GM21786 (cell line): ENCODE data around the gene LPCAT3.

Source experiments
- ATAC-seq: cut with Tn5 transposase; IDR thresholded peaks from one replicate; pipeline ENCODE4 v1.9.1; 2021; ENCODE audit not compliant: unreplicated experiment

LPCAT3 gene

DNA sequence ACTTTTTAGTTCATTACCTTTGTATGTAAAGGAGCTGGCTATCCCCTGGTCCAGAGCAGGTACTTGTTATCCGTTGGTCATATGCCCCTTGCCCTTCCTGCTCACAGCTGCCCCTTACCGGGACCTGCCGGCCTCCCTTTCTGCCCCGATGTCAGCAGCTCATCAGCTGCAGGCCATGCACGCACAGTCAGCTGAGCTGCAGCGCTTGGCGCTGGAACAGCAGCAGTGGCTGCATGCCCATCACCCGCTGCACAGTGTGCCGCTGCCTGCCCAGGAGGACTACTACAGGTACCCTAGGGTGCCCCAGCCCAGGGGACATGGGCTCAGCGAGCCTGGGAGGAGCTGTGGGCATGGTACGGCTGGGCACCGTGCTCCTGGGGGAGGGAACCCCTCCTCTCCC lies 77.0 kb downstream of the LPCAT3 start:
- no peak for ATAC-seq

DNA sequence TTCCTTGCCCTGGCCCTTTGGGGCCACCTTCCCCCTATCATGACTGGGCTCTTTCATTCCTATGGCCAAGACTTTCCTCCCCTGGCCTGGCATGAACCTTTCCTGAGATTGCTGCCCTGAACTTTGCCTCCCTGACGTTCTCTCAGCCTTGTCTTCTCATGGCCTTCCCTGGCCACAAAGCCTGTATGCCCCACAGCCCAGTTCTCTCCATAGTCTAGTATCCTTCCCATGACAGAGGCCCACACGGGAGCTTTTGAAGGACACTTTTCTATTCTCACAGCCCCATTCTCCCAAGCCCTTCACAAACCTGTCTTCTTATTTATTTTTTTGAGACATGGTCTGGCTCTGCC lies 79.1 kb downstream of the LPCAT3 start:
- no peak for ATAC-seq

DNA sequence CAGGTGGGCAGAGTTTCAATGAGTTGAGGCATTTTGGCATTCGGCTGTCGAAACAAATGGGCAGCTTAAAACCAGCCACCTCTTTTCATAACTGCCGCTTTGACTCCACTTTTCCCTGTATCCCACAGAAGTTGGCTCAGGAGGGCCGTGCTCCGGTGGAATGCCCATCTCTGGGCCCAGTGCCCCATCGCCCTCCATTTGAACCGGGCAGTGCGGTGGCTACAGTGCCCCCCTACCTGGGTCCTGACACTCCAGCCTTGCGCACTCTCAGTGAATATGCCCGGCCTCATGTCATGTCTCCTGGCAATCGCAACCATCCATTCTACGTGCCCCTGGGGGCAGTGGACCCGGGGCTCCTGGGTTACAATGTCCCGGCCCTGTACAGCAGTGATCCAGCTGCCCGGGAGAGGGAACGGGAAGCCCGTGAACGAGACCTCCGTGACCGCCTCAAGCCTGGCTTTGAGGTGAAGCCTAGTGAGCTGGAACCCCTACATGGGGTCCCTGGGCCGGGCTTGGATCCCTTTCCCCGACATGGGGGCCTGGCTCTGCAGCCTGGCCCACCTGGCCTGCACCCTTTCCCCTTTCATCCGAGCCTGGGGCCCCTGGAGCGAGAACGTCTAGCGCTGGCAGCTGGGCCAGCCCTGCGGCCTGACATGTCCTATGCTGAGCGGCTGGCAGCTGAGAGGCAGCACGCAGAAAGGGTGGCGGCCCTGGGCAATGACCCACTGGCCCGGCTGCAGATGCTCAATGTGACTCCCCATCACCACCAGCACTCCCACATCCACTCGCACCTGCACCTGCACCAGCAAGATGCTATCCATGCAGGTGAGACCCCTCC lies 79.7 kb downstream of the LPCAT3 start:
- ATAC-seq, result no peak

DNA sequence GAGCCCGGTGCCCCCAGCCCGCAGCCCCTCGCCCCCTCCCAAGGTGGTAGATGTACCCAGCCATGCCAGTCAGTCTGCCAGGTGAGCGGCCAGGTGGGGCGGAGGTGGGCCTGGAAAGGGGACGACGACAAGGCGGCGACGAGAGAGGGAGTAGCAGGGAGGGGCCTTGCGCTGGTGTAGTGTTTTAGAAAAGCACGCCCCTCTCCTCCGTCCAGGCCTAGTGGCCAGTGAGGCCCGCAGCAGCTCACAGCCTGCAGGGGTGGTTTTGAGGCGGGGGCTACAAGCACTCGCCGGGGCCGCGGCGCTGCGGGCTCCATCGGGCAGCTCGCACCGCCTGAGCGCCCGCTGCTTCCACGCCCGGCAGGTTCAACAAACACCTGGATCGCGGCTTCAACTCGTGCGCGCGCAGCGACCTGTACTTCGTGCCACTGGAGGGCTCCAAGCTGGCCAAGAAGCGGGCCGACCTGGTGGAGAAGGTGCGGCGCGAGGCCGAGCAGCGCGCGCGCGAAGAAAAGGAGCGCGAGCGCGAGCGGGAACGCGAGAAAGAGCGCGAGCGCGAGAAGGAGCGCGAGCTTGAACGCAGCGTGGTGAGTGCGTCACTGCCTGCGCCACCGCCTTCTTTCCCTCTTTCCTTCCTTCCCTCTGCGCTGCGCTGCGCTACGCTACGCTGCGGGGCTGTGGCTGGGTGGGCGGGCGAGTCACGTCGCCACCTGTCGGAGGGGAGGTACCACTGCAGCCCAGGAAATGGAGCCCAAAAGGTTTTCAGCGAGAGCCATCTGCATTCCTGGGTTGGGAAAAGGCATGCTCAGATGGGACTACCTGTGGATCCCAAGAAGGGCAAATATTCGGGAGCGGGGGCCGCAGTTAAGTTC lies 80.6 kb downstream of the LPCAT3 start:
- ATAC-seq, result peak; percentile 90

DNA sequence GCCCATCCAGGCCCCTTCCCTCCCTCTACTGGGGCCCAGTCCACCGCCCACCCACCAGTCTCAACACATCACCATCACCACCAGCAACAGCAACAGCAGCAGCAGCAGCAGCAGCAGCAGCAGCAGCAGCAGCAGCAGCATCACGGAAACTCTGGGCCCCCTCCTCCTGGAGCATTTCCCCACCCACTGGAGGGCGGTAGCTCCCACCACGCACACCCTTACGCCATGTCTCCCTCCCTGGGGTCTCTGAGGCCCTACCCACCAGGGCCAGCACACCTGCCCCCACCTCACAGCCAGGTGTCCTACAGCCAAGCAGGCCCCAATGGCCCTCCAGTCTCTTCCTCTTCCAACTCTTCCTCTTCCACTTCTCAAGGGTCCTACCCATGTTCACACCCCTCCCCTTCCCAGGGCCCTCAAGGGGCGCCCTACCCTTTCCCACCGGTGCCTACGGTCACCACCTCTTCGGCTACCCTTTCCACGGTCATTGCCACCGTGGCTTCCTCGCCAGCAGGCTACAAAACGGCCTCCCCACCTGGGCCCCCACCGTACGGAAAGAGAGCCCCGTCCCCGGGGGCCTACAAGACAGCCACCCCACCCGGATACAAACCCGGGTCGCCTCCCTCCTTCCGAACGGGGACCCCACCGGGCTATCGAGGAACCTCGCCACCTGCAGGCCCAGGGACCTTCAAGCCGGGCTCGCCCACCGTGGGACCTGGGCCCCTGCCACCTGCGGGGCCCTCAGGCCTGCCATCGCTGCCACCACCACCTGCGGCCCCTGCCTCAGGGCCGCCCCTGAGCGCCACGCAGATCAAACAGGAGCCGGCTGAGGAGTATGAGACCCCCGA lies 81.4 kb downstream of the LPCAT3 start:
- ATAC-seq, result no peak

DNA sequence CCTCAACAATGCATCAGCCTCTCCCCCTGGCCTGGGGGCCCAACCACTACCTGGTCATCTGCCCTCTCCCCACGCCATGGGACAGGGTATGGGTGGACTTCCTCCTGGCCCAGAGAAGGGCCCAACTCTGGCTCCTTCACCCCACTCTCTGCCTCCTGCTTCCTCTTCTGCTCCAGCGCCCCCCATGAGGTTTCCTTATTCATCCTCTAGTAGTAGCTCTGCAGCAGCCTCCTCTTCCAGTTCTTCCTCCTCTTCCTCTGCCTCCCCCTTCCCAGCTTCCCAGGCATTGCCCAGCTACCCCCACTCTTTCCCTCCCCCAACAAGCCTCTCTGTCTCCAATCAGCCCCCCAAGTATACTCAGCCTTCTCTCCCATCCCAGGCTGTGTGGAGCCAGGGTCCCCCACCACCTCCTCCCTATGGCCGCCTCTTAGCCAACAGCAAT lies 82.1 kb downstream of the LPCAT3 start:
- ATAC-seq, result no peak

DNA sequence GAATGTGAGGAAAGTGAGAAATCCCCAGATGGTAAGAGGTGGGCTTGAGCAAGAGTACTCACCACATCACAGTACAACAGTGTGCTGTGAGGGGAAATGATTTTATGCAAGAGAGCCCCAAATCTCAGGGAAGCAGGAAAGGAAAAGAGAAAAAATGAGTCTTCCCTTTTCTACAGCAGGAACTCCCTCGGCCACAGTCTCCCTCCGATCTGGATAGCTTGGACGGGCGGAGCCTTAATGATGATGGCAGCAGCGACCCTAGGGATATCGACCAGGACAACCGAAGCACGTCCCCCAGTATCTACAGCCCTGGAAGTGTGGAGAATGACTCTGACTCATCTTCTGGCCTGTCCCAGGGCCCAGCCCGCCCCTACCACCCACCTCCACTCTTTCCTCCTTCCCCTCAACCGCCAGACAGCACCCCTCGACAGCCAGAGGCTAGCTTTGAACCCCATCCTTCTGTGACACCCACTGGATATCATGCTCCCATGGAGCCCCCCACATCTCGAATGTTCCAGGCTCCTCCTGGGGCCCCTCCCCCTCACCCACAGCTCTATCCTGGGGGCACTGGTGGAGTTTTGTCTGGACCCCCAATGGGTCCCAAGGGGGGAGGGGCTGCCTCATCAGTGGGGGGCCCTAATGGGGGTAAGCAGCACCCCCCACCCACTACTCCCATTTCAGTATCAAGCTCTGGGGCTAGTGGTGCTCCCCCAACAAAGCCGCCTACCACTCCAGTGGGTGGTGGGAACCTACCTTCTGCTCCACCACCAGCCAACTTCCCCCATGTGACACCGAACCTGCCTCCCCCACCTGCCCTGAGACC lies 82.7 kb downstream of the LPCAT3 start:
- no peak for ATAC-seq

DNA sequence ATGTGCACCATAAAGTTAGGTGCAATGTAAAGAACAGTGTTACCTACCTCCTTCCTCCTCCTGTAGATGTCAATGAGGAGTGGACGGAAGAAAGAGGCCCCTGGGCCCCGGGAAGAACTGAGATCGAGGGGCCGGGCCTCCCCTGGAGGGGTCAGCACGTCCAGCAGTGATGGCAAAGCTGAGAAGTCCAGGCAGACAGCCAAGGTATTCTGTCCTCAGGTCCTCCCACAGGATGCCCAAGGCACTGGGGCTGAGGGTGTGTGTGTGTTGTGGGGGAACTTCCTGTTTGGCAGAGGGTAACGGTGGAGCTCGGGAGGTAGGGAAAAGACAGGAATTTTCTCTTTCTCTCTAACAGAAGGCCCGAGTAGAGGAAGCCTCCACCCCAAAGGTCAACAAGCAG lies 84.2 kb downstream of the LPCAT3 start:
- no peak for ATAC-seq

DNA sequence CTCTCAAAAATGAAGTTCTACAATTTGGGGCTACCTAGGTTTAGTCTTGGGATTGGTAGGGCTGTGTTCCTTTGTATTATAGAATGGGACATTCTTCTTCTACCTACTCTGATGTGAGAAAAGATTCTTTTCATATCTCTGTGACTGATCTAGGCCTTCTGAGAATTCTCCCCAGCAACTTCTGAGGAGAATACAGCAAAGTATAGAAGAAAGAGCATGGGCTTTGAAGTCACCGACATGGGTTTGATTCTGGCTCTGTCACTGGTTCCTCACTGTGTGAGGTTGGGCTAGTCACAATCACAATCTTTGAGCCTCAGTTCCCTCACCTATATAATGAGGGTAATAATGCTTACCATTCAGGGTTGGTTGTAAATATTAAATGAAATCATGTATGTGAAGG lies 85.5 kb downstream of the LPCAT3 start:
- ATAC-seq, result no peak

DNA sequence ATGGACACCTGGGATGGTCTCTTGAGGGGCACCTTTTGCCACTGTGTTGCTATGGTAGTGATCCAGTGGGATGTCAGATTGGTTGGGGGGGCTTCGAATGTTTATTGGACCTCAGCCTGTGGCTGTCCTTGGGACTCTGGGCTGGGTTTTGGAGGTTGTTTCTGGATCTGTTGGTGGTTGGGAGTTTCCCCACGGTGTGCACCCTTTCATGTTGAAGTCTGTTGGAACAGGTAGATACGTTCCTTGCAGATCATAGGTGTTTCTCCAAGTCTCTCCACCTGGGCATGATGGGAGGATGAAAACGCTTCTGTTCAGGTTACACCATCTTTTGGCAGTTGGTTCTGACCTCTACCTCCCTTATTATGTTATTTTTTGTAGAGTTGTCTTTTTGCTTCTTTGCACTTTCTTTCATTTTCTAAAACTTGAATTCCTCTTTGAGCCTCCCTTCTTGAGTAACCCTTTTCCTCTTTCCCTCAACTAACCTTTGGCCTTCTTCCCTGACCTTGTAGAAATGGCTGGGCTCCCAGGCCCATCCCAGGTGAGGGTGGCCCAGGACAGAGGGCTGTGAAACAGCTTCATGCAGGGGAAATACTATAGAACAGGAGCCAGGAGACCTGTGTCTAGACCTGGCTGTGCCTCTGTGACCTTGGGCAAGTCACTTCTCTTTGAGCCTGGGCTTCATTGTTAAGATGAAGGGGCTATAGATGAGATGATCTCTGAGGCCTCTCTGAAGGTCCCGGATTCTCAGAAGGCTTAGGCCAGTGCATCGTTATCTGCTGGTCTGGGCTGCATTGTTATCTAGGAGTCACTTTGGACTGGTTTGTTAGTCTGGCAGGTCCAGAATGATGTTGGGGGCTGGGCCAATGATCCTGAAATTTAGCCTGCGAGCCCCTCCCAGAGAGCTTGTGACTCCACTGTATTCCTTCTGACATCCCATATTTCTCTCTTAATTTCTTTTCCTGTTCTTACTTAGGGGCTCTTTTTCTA lies 88.5 kb downstream of the LPCAT3 start:
- ATAC-seq, result no peak

DNA sequence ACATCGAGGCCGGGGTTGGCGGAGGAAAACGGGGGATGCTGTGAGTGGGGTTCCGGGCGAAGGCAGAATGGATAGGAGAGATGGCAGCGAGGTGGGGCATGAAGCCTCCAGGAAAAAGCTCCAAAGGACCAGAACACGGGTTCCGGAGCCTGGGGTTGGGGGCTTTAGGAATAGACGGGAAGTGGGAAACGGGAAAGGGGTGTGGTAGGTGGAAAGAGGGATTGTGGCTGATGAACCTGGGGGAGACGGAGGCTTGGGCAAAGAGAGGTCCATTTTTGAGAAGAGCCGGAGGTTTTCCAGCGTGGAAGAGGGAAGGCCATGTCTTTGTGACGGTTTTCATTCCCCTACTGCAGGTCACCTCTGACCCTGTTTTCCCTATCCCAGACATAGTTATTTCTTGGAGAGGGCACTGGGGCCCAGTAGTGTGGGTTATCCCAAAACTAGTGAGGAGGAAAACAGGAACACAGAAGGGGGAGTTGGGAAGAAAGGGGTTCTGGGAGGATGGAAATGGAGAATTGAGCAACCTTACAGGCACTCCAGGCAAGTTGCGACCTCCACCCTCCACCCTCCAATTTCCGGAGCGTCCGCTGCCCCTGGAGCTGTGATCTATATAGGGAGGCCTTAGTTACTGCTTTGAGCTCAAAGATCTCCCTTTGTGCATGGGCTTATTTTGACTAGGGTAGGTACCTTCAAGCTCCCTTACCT lies 89.4 kb downstream of the LPCAT3 start:
- ATAC-seq, result no peak

DNA sequence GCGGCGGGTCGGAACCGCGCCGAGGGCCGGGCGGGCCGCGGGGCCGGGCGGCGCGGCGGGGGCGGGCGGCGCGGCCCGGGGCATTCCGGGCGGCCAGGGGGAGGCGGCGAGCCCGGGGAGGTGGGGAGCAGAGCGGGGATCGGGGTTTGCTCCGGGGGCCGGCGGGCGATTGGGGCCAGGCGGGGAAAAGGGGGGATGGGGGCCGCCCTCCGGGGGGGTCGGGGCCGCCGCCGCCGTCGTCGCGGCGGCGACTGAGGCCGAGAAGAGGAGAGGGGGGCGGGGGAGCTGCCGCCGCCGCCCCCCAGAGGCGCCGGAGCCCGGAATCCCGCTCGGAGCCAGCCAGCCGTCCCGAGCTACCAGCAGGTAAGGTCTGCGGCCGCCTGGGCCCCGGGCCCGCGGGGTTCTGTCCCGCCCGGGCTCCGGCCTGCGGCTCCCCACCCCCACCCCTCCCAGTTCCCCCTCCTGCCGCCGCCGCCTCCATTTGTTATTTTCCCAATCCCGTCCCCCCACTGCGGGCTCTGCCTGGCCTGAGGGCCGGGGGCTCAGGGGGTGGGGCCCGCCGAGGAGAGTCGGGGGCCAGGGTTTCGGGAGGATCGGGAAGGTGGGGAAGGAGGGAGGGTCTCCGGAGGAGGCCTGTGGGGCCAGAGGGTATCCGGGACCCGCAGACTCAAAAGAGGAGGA lies 90.1 kb downstream of the LPCAT3 start:
- ATAC-seq, result no peak

DNA sequence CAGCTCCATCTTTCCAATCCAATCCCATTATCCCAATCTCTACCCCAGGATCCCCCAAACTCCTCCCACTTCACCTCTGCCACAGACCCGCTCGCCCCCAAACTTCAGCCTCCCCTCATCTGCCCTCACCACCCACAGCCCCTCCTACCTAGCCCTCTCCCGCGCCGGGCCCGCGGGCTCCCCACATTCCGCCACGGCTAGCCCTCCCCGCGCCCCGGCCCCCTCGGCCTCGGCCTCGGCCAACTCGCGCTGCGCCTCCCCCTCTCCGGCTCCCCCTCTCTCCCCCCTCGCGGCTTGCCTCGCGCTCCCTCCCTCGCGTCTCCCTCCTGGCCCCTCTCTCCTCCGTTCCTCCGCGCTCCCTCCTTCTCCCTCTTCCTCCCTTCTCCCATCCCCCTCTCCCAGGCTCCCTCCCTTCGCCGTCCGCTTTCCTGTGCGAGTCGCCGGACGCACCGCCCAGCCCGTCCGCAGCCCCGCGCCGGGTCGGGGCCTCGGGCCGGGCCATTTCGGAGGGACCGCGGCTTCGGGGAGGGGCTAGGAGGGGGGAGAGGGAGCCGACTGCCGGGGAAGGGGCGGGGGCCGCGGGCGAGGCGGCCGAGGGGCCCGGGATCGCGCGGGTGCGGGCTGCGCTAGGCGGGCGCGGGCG lies 90.8 kb downstream of the LPCAT3 start, which contains the start of gene ATN1:
Gene ATN1 (plus strand): TSS at position 581 of the 643 bp plus-strand sequence. CDS start 6,043 bp downstream, outside the sequence.
- ATAC-seq, result no peak
